ENCODE data around the gene FGFBP3. TPM values are rescaled to one million over a fixed set of nuclear protein-coding genes. Genes with fewer than 3 reads are reported as not detected.

Gene FGFBP3
- total and polyA plus RNA-seq, 12 donors = 0.21 to 0.67 (median 0.45) TPM

- Histone ChIP-seq H3K4me1 (peaks cover 0 to 23% (median 12%) of the 10 kb centered on the region in 9 donors), H3K27me3 (peaks cover 0 to 13% (median 0%) of the 10 kb centered on the region in 7 donors), H3K4me3 (no peak overlapping the region), H3K36me3 (peaks cover 0 to 4% (median 0%) of the 10 kb centered on the region in 9 donors), H3K9me3 (peaks cover 0 to 4% (median 0%) of the 10 kb centered on the region in 11 donors), H3K27ac (no peak overlapping the region)
- DNase-seq (no peak), ATAC-seq (no peak)
- 88 to 92% methylated on average over 4 of the region's 4 CpGs for WGBS, 2 donors
- no peak for TF ChIP-seq CTCF (IDR thresholded peaks at IDR 0.05)
- intact Hi-C loops (cut with DNase I) = loop anchor here in 7 of 10 donors (5.0 to 10.0 kb wide), 6 partner anchors 56 to 523 kb away; no protein-coding TSS in a partner anchor
Measured at GRCh38 chr10:91910467-91910866, 1.2 kb upstream of the FGFBP3 start.

- peak in 7 of 9 donors; percentile 25 to 72 (median 50) for TF ChIP-seq CTCF (IDR thresholded peaks at IDR 0.05)
- ATAC-seq = peak; percentile 95 to 97 (median 96)
- peak overlapping the region; percentile 54 to 95 (median 80) for H3K4me3 ChIP-seq
- peaks cover 0 to 4% (median 0%) of the 10 kb centered on the region in 9 donors for H3K36me3 ChIP-seq
- peak; percentile 65 to 76 for DNase-seq
- peaks cover 0 to 4% (median 0%) of the 10 kb centered on the region in 7 donors for H3K27me3 ChIP-seq
- peak overlapping the region; percentile 39 to 85 (median 70) for H3K27ac ChIP-seq
- peaks cover 0 to 4% (median 0%) of the 10 kb centered on the region in 11 donors for H3K9me3 ChIP-seq
- intact Hi-C loops (cut with DNase I) = loop anchor here in 4 of 10 donors (5.0 to 10.0 kb wide), 3 partner anchors 111 to 151 kb away; partner anchors contain the start of gene TNKS2 (in 2 of the 4)
- H3K4me1 ChIP-seq = peaks cover 0 to 23% (median 12%) of the 10 kb centered on the region in 9 donors
- 0 to 1% methylated on average over 89 to 93 of the region's 93 CpGs for WGBS, 2 donors
Measured at GRCh38 chr10:91908337-91909116, 759 bp downstream of the FGFBP3 start.

DNA sequence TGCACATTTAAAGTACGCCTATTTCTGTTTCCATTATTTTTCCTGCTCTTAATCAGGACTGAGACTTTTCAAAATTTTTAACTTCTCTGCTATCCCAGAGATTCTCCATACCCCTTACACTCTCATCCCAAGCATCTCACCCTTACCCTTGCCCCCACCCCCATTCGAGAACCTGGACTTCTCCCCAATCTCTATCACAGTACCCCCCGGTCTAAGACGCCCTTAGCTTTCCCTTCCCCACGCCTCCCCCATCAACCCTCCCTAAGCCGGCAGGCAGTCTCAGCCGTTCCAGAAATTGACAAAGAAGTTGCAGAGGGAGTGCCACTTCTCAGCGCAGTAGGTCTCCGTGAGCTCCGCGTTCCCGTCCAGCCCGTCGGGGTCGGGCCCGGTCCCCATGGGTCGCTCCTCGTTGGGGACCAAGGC, 1.4 kb downstream of the FGFBP3 start:
- 8 to 9% methylated on average over 18 of the region's 18 CpGs for WGBS, 2 donors
- no peak for TF ChIP-seq CTCF (IDR thresholded peaks at IDR 0.05)
- H3K4me1 ChIP-seq = peaks cover 0 to 23% (median 12%) of the 10 kb centered on the region in 9 donors
- peak overlapping the region in 9 of 10 donors; percentile 51 to 85 (median 74) for H3K27ac ChIP-seq
- H3K9me3 ChIP-seq = peaks cover 0 to under 1% (median 0%) of the 10 kb centered on the region in 11 donors
- DNase-seq = no peak
- intact Hi-C loops (cut with DNase I) = loop anchor here in 4 of 10 donors (5.0 to 10.0 kb wide), 3 partner anchors 111 to 151 kb away; partner anchors contain the start of gene TNKS2 (in 2 of the 4)
- peaks cover 0 to 4% (median 0%) of the 10 kb centered on the region in 9 donors for H3K36me3 ChIP-seq
- H3K27me3 ChIP-seq = no peaks in the 10 kb centered on the region
- ATAC-seq = peak in 2 of 8 donors; percentile 20 to 55
- H3K4me3 ChIP-seq = peak overlapping the region; percentile 54 to 95 (median 80)

DNA sequence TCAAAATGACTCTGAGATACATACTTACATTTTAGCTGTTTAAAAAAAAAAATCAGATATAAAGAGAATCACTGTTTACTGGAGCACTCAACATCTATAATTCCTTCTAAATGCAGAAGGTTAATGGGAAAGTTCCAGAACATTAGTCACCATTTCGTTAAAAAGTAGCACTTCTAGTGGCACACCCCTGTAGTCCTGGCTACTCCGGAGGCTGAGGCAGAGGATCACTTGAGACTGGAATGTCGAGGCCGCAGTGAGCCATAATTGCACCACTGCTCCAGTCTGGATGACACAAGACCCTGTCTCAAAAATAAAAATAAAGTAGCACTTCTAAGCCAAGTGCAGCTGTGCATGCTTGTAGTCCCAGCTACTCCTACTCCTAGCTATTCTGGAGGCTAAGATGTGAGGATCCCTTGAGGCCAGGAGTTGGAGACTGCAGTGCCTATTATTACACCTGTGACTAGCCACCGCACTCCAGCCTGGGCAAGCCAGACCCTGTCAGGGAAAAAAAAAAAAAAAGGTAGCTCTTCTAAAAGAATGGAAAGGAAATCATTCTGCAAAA, 2.2 kb downstream of the FGFBP3 start:
- 89 to 90% methylated on average over 5 of the region's 5 CpGs for WGBS, 2 donors
- peaks cover 0 to 23% (median 12%) of the 10 kb centered on the region in 9 donors for H3K4me1 ChIP-seq
- no peaks in the 10 kb centered on the region for H3K9me3 ChIP-seq
- no peak overlapping the region for H3K27ac ChIP-seq
- peaks cover 0 to 4% (median 0%) of the 10 kb centered on the region in 9 donors for H3K36me3 ChIP-seq
- intact Hi-C loops (cut with DNase I) = loop anchor here in 4 of 10 donors (5.0 to 10.0 kb wide), 3 partner anchors 110 to 150 kb away; partner anchors contain the start of gene TNKS2 (in 2 of the 4)
- no peaks in the 10 kb centered on the region for H3K27me3 ChIP-seq
- TF ChIP-seq CTCF (IDR thresholded peaks at IDR 0.05) = no peak
- DNase-seq = no peak
- H3K4me3 ChIP-seq = peak overlapping the region in 3 of 10 donors; percentile 69 to 80 (median 71)
- no peak for ATAC-seq
